ENCODE measurements around the gene PITPNM1. TPM values are rescaled to one million over a fixed set of nuclear protein-coding genes. Genes with fewer than 3 reads are reported as not detected.

PITPNM1 gene
- total and polyA plus RNA-seq, 2 of the 13 experiments (the other 11 are each of a cell fraction or from before 2014, with no cell fraction given): 8.2 to 8.5 TPM

DNA sequence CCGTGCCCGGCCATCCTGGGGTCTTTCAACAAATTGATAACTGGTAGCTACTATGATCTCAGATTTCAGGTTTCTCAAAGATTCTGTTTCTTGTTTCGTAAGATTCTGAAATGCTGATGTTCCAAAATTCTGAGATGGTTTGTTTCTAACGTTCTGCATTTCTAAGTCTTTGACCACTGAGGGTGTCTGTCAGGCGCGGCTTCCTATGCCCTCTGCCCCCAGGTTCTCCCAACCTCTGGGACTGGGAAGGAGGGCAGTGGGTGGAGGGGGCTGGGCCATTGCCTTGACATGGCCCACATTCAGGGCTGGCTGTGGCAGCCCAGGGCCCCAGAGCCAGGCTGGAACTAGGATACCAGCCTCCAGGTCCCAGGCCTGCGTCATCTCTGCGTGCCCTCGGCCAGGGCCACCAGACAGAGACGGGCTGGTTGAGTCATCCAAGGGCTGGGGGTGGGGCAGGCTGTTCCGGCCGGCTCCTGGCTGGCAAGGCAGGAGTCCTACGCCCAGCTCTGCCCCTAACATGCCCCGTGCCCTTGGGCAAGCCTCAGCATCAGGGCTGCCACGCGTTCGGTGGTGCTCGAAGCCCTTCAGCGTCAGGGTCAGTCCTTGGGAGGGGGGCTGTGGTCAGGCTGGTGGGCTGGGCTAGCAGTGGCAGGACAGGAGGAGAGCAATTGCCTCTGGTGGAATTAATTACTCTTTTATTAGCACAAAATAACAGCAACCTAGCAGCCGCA, 41.3 kb downstream of the PITPNM1 start (continued):
- TF ChIP-seq, protein P1, sequence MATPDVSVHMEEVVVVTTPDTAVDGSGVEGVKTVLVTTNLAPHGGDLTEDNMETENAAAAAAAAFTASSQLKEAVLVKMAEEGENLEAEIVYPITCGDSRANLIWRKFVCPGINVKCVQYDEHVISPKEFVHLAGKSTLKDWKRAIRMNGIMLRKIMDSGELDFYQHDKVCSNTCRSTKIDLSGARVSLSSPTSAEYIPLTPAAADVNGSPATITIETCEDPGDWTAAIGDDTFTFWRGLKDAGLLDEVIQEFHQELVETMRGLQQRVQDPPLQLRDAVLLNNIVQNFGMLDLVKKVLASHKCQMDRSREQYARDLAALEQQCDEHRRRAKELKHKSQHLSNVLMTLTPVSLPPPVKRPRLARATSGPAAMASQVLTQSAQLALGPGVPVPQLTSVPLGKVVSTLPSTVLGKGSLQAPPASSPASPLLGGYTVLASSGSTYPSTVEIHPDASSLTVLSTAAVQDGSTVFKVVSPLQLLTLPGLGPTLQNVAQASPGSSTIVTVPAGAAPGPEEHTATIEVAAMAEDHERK (CRISPR knock-in tag; IDR thresholded peaks at IDR 0.05; ENCODE audit: low read depth): no peak
- TF ChIP-seq TSC22D2 (CRISPR knock-in tag; IDR thresholded peaks at IDR 0.05; ENCODE audit: borderline replicate concordance): no peak
- TF ChIP-seq, protein P2, sequence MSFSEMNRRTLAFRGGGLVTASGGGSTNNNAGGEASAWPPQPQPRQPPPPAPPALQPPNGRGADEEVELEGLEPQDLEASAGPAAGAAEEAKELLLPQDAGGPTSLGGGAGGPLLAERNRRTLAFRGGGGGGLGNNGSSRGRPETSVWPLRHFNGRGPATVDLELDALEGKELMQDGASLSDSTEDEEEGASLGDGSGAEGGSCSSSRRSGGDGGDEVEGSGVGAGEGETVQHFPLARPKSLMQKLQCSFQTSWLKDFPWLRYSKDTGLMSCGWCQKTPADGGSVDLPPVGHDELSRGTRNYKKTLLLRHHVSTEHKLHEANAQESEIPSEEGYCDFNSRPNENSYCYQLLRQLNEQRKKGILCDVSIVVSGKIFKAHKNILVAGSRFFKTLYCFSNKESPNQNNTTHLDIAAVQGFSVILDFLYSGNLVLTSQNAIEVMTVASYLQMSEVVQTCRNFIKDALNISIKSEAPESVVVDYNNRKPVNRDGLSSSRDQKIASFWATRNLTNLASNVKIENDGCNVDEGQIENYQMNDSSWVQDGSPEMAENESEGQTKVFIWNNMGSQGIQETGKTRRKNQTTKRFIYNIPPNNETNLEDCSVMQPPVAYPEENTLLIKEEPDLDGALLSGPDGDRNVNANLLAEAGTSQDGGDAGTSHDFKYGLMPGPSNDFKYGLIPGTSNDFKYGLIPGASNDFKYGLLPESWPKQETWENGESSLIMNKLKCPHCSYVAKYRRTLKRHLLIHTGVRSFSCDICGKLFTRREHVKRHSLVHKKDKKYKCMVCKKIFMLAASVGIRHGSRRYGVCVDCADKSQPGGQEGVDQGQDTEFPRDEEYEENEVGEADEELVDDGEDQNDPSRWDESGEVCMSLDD (CRISPR knock-in tag; IDR thresholded peaks at IDR 0.05; ENCODE audit: borderline replicate concordance): no peak
- TF ChIP-seq, protein P3, sequence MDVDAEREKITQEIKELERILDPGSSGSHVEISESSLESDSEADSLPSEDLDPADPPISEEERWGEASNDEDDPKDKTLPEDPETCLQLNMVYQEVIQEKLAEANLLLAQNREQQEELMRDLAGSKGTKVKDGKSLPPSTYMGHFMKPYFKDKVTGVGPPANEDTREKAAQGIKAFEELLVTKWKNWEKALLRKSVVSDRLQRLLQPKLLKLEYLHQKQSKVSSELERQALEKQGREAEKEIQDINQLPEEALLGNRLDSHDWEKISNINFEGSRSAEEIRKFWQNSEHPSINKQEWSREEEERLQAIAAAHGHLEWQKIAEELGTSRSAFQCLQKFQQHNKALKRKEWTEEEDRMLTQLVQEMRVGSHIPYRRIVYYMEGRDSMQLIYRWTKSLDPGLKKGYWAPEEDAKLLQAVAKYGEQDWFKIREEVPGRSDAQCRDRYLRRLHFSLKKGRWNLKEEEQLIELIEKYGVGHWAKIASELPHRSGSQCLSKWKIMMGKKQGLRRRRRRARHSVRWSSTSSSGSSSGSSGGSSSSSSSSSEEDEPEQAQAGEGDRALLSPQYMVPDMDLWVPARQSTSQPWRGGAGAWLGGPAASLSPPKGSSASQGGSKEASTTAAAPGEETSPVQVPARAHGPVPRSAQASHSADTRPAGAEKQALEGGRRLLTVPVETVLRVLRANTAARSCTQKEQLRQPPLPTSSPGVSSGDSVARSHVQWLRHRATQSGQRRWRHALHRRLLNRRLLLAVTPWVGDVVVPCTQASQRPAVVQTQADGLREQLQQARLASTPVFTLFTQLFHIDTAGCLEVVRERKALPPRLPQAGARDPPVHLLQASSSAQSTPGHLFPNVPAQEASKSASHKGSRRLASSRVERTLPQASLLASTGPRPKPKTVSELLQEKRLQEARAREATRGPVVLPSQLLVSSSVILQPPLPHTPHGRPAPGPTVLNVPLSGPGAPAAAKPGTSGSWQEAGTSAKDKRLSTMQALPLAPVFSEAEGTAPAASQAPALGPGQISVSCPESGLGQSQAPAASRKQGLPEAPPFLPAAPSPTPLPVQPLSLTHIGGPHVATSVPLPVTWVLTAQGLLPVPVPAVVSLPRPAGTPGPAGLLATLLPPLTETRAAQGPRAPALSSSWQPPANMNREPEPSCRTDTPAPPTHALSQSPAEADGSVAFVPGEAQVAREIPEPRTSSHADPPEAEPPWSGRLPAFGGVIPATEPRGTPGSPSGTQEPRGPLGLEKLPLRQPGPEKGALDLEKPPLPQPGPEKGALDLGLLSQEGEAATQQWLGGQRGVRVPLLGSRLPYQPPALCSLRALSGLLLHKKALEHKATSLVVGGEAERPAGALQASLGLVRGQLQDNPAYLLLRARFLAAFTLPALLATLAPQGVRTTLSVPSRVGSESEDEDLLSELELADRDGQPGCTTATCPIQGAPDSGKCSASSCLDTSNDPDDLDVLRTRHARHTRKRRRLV (CRISPR knock-in tag; IDR thresholded peaks at IDR 0.05): no peak
- no peak for TF ChIP-seq GLI4 (CRISPR knock-in tag; IDR thresholded peaks at IDR 0.05; ENCODE audit: borderline replicate concordance)
- TF ChIP-seq, protein P4, sequence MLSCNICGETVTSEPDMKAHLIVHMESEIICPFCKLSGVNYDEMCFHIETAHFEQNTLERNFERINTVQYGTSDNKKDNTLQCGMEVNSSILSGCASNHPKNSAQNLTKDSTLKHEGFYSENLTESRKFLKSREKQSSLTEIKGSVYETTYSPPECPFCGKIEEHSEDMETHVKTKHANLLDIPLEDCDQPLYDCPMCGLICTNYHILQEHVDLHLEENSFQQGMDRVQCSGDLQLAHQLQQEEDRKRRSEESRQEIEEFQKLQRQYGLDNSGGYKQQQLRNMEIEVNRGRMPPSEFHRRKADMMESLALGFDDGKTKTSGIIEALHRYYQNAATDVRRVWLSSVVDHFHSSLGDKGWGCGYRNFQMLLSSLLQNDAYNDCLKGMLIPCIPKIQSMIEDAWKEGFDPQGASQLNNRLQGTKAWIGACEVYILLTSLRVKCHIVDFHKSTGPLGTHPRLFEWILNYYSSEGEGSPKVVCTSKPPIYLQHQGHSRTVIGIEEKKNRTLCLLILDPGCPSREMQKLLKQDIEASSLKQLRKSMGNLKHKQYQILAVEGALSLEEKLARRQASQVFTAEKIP (CRISPR knock-in tag; IDR thresholded peaks at IDR 0.05; ENCODE audit: borderline replicate concordance): no peak
- no peak for TF ChIP-seq ESRRA (CRISPR knock-in tag; IDR thresholded peaks at IDR 0.05; ENCODE audit: low read depth)
- TF ChIP-seq ZNF24 (IDR thresholded peaks at IDR 0.05): no peak
- TF ChIP-seq FOXO1 (CRISPR knock-in tag; IDR thresholded peaks at IDR 0.05): no peak

All from HepG2 (cell line).